ENCODE results near the gene ASAP2. TPM values are rescaled to one million over a fixed set of nuclear protein-coding genes. Genes with fewer than 3 reads are reported as not detected.

The ASAP2 gene
- total RNA-seq, 2 experiments from 2014 or later: not detected

GRCh38 chr2:9335322-9335832, 128.8 kb downstream of the ASAP2 start:
- DNase-seq (no peak), ATAC-seq (no peak)
- no peak overlapping the region for H3K27ac Mint-ChIP-seq
- no peaks in the 10 kb centered on the region for H3K9me3 Mint-ChIP-seq (ENCODE audit: insufficient read depth)
- H3K36me3 Mint-ChIP-seq (ENCODE audit: low read depth): no peaks in the 10 kb centered on the region
- POLR2A ChIA-PET: no interaction called here
- CTCF ChIA-PET: no interaction called here
- peaks cover 2% of the 10 kb centered on the region for H3K4me1 Mint-ChIP-seq (ENCODE audit: low read depth)
- H3K27me3 Mint-ChIP-seq (ENCODE audit: low read depth): peaks cover 5% of the 10 kb centered on the region
- H3K4me3 Mint-ChIP-seq: no peak overlapping the region

DNA sequence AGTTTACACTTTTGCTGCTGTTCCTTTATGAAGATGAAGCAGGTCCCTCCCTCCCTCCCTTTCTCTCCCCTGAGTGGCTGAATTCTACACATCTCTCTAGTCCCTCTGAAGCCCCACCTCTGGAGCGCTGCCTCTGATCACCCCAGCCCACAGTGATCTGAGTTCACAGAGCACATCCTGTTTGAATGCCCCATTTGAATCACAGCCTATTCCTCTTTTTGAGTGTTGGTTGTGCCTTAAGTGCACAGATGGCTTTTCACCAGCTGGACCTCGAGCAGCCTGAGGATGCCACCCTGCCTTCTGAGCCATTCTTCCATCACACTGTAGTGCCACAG, 129.6 kb downstream of the ASAP2 start:
- ATAC-seq (peak; percentile 47), DNase-seq (peak; percentile 23)

GRCh38 chr2:9336576-9337314, 130.1 kb downstream of the ASAP2 start:
- ATAC-seq (no peak), DNase-seq (no peak)
- Mint-ChIP-seq H3K4me1 (ENCODE audit: low read depth) (peaks cover 2% of the 10 kb centered on the region), H3K4me3 (no peak overlapping the region), H3K36me3 (ENCODE audit: low read depth) (no peaks in the 10 kb centered on the region), H3K9me3 (ENCODE audit: insufficient read depth) (no peaks in the 10 kb centered on the region), H3K27ac (no peak overlapping the region), H3K27me3 (ENCODE audit: low read depth) (peaks cover 5% of the 10 kb centered on the region)
- POLR2A ChIA-PET: interaction anchor here (0.6 kb wide), 1 partner anchor 12 kb away, joined by 4 read pairs; no protein-coding TSS in a partner anchor
- CTCF ChIA-PET: no interaction called here

More for the DNA sequence above, 129.6 kb downstream of the ASAP2 start:
- peaks cover 5% of the 10 kb centered on the region for H3K27me3 Mint-ChIP-seq (ENCODE audit: low read depth)
- no peak overlapping the region for H3K27ac Mint-ChIP-seq
- peaks cover 2% of the 10 kb centered on the region for H3K4me1 Mint-ChIP-seq (ENCODE audit: low read depth)
- CTCF ChIA-PET: no interaction called here
- no peaks in the 10 kb centered on the region for H3K9me3 Mint-ChIP-seq (ENCODE audit: insufficient read depth)
- H3K4me3 Mint-ChIP-seq: no peak overlapping the region
- POLR2A ChIA-PET: interaction anchor here (0.6 kb wide), 1 partner anchor 12 kb away, joined by 4 read pairs; no protein-coding TSS in a partner anchor
- H3K36me3 Mint-ChIP-seq (ENCODE audit: low read depth): no peaks in the 10 kb centered on the region

- CTCF ChIA-PET: no interaction called here
- H3K4me3 Mint-ChIP-seq: no peak overlapping the region
- peaks cover 3% of the 10 kb centered on the region for H3K27me3 Mint-ChIP-seq (ENCODE audit: low read depth)
- no peak for DNase-seq
- POLR2A ChIA-PET: no interaction called here
- no peaks in the 10 kb centered on the region for H3K9me3 Mint-ChIP-seq (ENCODE audit: insufficient read depth)
- no peak overlapping the region for H3K27ac Mint-ChIP-seq
- ATAC-seq: no peak
- H3K36me3 Mint-ChIP-seq (ENCODE audit: low read depth): no peaks in the 10 kb centered on the region
- peaks cover 2% of the 10 kb centered on the region for H3K4me1 Mint-ChIP-seq (ENCODE audit: low read depth)
These were observed 131.3 kb downstream of the ASAP2 start for GRCh38 chr2:9337901-9338300.

DNA sequence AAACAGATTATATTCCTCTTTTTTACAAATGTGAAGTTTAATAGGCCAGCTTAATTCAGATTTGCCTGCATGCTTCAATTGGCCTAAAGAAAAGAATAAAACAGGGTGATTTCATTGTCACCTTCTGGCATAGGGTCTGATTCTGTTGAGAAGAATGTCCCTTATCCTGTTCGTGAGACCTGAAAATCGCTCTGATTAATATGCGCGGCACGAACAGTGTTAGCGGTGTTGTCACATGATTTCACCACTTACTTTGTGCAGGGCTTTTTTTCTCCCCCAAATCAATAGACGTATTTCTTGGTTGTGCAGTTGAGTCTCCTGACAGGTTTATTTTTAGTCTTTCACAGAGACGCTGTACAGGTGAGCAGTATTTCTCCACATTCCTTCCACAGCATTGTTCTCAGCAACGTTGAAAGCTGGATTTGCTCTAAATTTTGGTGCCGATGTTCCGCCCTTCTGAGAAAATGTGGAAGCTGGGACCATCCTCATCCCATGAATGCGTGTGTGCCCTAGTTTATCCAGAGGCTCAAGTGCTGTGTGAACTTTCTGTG, 134.8 kb downstream of the ASAP2 start:
- no peak overlapping the region for H3K4me3 Mint-ChIP-seq
- ChIA-PET CTCF (no interaction called here), POLR2A (no interaction called here)
- ATAC-seq (no peak), DNase-seq (no peak)
- no peaks in the 10 kb centered on the region for H3K36me3 Mint-ChIP-seq (ENCODE audit: low read depth)
- H3K9me3 Mint-ChIP-seq (ENCODE audit: insufficient read depth): no peaks in the 10 kb centered on the region
- peaks cover 2% of the 10 kb centered on the region for H3K4me1 Mint-ChIP-seq (ENCODE audit: low read depth)
- H3K27ac Mint-ChIP-seq: no peak overlapping the region
- no peaks in the 10 kb centered on the region for H3K27me3 Mint-ChIP-seq (ENCODE audit: low read depth)

- CTCF ChIA-PET: no interaction called here
- H3K4me1 Mint-ChIP-seq (ENCODE audit: low read depth): no peaks in the 10 kb centered on the region
- H3K27ac Mint-ChIP-seq: no peak overlapping the region
- no peak for ATAC-seq
- no peak overlapping the region for H3K4me3 Mint-ChIP-seq
- DNase-seq: no peak
- no peaks in the 10 kb centered on the region for H3K9me3 Mint-ChIP-seq (ENCODE audit: insufficient read depth)
- H3K36me3 Mint-ChIP-seq (ENCODE audit: low read depth): no peaks in the 10 kb centered on the region
- POLR2A ChIA-PET: interaction anchor here (0.5 kb wide), 1 partner anchor 141 kb away, joined by 3 read pairs; no protein-coding TSS in a partner anchor
- no peaks in the 10 kb centered on the region for H3K27me3 Mint-ChIP-seq (ENCODE audit: low read depth)
These were observed 136.0 kb downstream of the ASAP2 start for GRCh38 chr2:9342659-9343058.

- H3K27ac Mint-ChIP-seq: no peak overlapping the region
- H3K9me3 Mint-ChIP-seq (ENCODE audit: insufficient read depth): no peaks in the 10 kb centered on the region
- ATAC-seq: no peak
- no peak for DNase-seq
- H3K36me3 Mint-ChIP-seq (ENCODE audit: low read depth): no peaks in the 10 kb centered on the region
- CTCF ChIA-PET: no interaction called here
- no peaks in the 10 kb centered on the region for H3K4me1 Mint-ChIP-seq (ENCODE audit: low read depth)
- no peak overlapping the region for H3K4me3 Mint-ChIP-seq
- POLR2A ChIA-PET: no interaction called here
- no peaks in the 10 kb centered on the region for H3K27me3 Mint-ChIP-seq (ENCODE audit: low read depth)
These were observed 136.9 kb downstream of the ASAP2 start for GRCh38 chr2:9343524-9343923.

DNA sequence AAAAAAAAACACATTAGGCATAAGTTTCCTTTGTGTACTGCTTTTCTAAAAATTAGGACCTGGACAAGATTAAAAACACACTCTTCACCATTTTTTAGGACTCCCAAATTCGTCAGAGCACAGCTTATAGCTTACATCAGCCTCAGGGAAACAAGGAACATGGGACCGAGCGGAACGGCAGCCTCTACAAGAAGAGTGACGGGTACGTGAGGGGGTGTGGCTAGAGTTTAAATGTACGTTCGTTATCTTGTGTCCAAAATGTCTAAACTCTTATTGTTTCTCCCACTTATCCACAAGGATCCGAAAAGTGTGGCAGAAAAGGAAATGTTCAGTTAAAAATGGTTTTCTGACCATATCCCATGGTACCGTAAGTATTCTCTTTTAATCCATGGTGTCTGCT, 137.8 kb downstream of the ASAP2 start:
- no peak overlapping the region for H3K4me3 Mint-ChIP-seq
- H3K27me3 Mint-ChIP-seq (ENCODE audit: low read depth): no peaks in the 10 kb centered on the region
- H3K9me3 Mint-ChIP-seq (ENCODE audit: insufficient read depth): no peaks in the 10 kb centered on the region
- H3K36me3 Mint-ChIP-seq (ENCODE audit: low read depth): no peaks in the 10 kb centered on the region
- POLR2A ChIA-PET: no interaction called here
- CTCF ChIA-PET: no interaction called here
- DNase-seq: no peak
- no peaks in the 10 kb centered on the region for H3K4me1 Mint-ChIP-seq (ENCODE audit: low read depth)
- no peak overlapping the region for H3K27ac Mint-ChIP-seq
- no peak for ATAC-seq

DNA sequence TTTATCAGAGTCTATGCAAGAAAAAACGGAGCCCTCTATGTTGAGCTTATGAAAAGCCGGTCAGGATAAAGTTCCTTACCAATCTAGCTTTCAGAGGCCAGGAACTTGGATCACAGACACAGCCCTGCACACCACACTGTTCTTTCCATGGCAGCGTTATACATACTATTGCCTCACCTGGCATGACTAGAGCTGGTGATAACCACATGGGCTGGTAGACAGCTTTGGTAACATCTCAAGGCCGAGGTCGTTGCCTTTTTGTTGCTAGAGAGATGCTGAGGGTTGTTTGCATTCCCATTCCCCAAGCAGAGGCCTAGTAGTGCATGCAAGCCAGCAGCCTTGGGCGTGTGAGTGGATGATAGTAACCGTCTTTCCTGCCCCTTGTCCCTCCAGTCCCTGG, 138.7 kb downstream of the ASAP2 start:
- H3K36me3 Mint-ChIP-seq (ENCODE audit: low read depth): no peaks in the 10 kb centered on the region
- H3K9me3 Mint-ChIP-seq (ENCODE audit: insufficient read depth): no peaks in the 10 kb centered on the region
- no peak overlapping the region for H3K4me3 Mint-ChIP-seq
- CTCF ChIA-PET: no interaction called here
- DNase-seq (no peak), ATAC-seq (no peak)
- H3K4me1 Mint-ChIP-seq (ENCODE audit: low read depth): no peaks in the 10 kb centered on the region
- H3K27ac Mint-ChIP-seq: no peak overlapping the region
- POLR2A ChIA-PET: no interaction called here
- H3K27me3 Mint-ChIP-seq (ENCODE audit: low read depth): peaks cover under 1% of the 10 kb centered on the region

GRCh38 chr2:9345997-9346396, 139.4 kb downstream of the ASAP2 start:
- no peak for ATAC-seq

GRCh38 chr2:9346885-9347284, 140.3 kb downstream of the ASAP2 start:
- H3K9me3 Mint-ChIP-seq (ENCODE audit: insufficient read depth): no peaks in the 10 kb centered on the region
- CTCF ChIA-PET: no interaction called here
- POLR2A ChIA-PET: no interaction called here
- DNase-seq: no peak
- no peak overlapping the region for H3K27ac Mint-ChIP-seq
- H3K4me1 Mint-ChIP-seq (ENCODE audit: low read depth): no peaks in the 10 kb centered on the region
- peaks cover 6% of the 10 kb centered on the region for H3K27me3 Mint-ChIP-seq (ENCODE audit: low read depth)
- no peak for ATAC-seq
- no peaks in the 10 kb centered on the region for H3K36me3 Mint-ChIP-seq (ENCODE audit: low read depth)
- H3K4me3 Mint-ChIP-seq: no peak overlapping the region

More at GRCh38 chr2:9345997-9346396, 139.4 kb downstream of the ASAP2 start:
- Mint-ChIP-seq H3K4me3 (no peak overlapping the region), H3K27ac (no peak overlapping the region), H3K4me1 (ENCODE audit: low read depth) (no peaks in the 10 kb centered on the region), H3K9me3 (ENCODE audit: insufficient read depth) (no peaks in the 10 kb centered on the region), H3K27me3 (ENCODE audit: low read depth) (peaks cover 6% of the 10 kb centered on the region), H3K36me3 (ENCODE audit: low read depth) (no peaks in the 10 kb centered on the region)
- ChIA-PET POLR2A (no interaction called here), CTCF (no interaction called here)
- no peak for DNase-seq

DNA sequence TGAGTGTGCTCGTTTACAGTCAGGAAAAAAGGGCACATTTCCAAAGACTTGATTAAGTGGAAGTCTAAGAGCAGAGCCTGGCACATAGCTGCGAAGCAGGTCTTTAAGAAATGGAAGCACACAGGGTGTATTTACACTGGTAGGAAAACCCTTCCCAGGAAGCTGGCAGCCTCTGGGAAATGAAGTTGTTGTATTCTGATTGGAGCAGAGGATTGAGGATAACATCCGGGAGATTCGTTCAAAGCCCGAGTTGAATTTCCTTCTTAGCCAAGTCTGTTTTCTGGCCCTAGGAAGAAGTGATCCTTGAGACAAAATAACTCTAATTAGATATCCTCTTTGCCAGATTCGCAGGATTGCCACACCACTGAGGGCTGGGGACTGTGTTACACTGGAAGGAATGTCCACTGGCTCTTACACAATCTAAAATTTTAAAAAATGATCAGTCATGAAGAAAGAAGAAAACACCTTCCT, 140.8 kb downstream of the ASAP2 start:
- Mint-ChIP-seq H3K27me3 (ENCODE audit: low read depth) (peaks cover 6% of the 10 kb centered on the region), H3K4me3 (no peak overlapping the region), H3K4me1 (ENCODE audit: low read depth) (no peaks in the 10 kb centered on the region), H3K36me3 (ENCODE audit: low read depth) (no peaks in the 10 kb centered on the region), H3K9me3 (ENCODE audit: insufficient read depth) (no peaks in the 10 kb centered on the region), H3K27ac (no peak overlapping the region)
- ChIA-PET CTCF (no interaction called here), POLR2A (interaction anchor here (0.6 kb wide), 1 partner anchor 232 kb away, joined by 4 read pairs; no protein-coding TSS in a partner anchor)
- DNase-seq (no peak), ATAC-seq (no peak)

All from activated CD8-positive, alpha-beta T cell treated with anti-CD3 and anti-CD28 coated beads, Interleukin-2, amount 10 ng/mL, durations not matched to agents 7 days and 5 days (primary cell).